Mesenchymal stem cell (in vitro differentiated cells and primary cell): ENCODE measurements around the gene PRICKLE1.

Source experiments
- DNase-seq: peaks from one replicate; pipeline ENCODE4 v3.0.0-alpha.2; 2013
- H2AFZ ChIP-seq: one replicate; pipeline ENCODE4 v1.6.1; 2013; ENCODE audit warnings: low read depth, mild to moderate bottlenecking, control low read depth, inconsistent platforms, low read length, moderate library complexity
- H2AK5ac ChIP-seq: 2 replicates; pipeline ENCODE4 v1.6.1; 2013; ENCODE audit warnings: low read length, moderate library complexity, mild to moderate bottlenecking, inconsistent platforms; ENCODE audit not compliant: severe bottlenecking
- H2BK120ac ChIP-seq: one replicate; pipeline ENCODE4 v1.6.1; 2013; ENCODE audit warnings: low read depth, mild to moderate bottlenecking, inconsistent platforms, low read length, moderate library complexity
- H2BK12ac ChIP-seq, 2 experiments: one replicate each; pipeline ENCODE4 v1.6.1; 2013; ENCODE audit warnings: inconsistent platforms in 2 of 2, low read length in 2 of 2, mild to moderate bottlenecking in 2 of 2, moderate library complexity in 2 of 2, control low read depth in 1 of 2
- H2BK15ac ChIP-seq: one replicate; pipeline ENCODE4 v1.6.1; 2013; ENCODE audit warnings: mild to moderate bottlenecking, low read depth, inconsistent platforms; ENCODE audit not compliant: poor library complexity, severe bottlenecking
- H2BK5ac ChIP-seq: 2 replicates; pipeline ENCODE4 v1.6.1; 2013; ENCODE audit warnings: low read depth, mild to moderate bottlenecking, low read length, control low read depth, inconsistent platforms; ENCODE audit not compliant: poor library complexity, severe bottlenecking
- H3K14ac ChIP-seq, 2 experiments: one replicate each; pipeline ENCODE4 v1.6.1; 2013; ENCODE audit warnings: inconsistent platforms in 2 of 2, low read length in 2 of 2, control low read depth in 1 of 2, mild to moderate bottlenecking in 1 of 2, moderate library complexity in 1 of 2
- H3K18ac ChIP-seq, 2 experiments: one replicate each; pipeline ENCODE4 v1.6.1; 2013; ENCODE audit warnings: inconsistent platforms in 2 of 2, low read length in 2 of 2, control low read depth in 1 of 2, low read depth in 1 of 2, mild to moderate bottlenecking in 1 of 2
- H3K23ac ChIP-seq, 2 experiments: one replicate each; pipeline ENCODE4 v1.6.1; 2013; ENCODE audit warnings: inconsistent platforms in 2 of 2, low read length in 2 of 2, mild to moderate bottlenecking in 2 of 2, moderate library complexity in 2 of 2, control low read depth in 1 of 2
- H3K27ac ChIP-seq: 2 replicates; pipeline ENCODE4 v1.5.1; 2013; ENCODE audit warnings: mild to moderate bottlenecking, moderate library complexity, low read length, control low read depth, inconsistent platforms; ENCODE audit not compliant: poor library complexity, severe bottlenecking
- H3K27me3 ChIP-seq, 2 experiments: 2 replicates each; pipeline versions ENCODE4 v1.6.1 to v1.7.0; 2013; ENCODE audit warnings: low read length in 2 of 2, mild to moderate bottlenecking in 2 of 2, moderate library complexity in 2 of 2, control low read depth in 1 of 2, inconsistent platforms in 1 of 2; ENCODE audit not compliant: control insufficient read depth in 1 of 2, insufficient read depth in 1 of 2
- H3K36me3 ChIP-seq, 2 experiments: 2 replicates each; pipeline versions ENCODE4 v1.6.1 to v1.7.0; 2013; ENCODE audit warnings: low read length in 2 of 2, control low read depth in 1 of 2, inconsistent platforms in 1 of 2, low read depth in 1 of 2, mild to moderate bottlenecking in 1 of 2; ENCODE audit not compliant: insufficient read depth in 2 of 2, control insufficient read depth in 1 of 2
- H3K4ac ChIP-seq, 2 experiments: one replicate each; pipeline ENCODE4 v1.6.1; 2013; ENCODE audit warnings: inconsistent platforms in 2 of 2, low read length in 2 of 2, mild to moderate bottlenecking in 2 of 2, moderate library complexity in 2 of 2, control low read depth in 1 of 2, low read depth in 1 of 2
- H3K4me1 ChIP-seq: 2 replicates; pipeline ENCODE4 v1.6.1; 2013; ENCODE audit warnings: low read depth, low read length, control low read depth; ENCODE audit not compliant: control insufficient read depth, insufficient read depth
- H3K4me2 ChIP-seq: 2 replicates; pipeline ENCODE4 v1.6.1; 2013; ENCODE audit warnings: low read length, mild to moderate bottlenecking, inconsistent platforms; ENCODE audit not compliant: poor library complexity, severe bottlenecking
- H3K4me3 ChIP-seq, 2 experiments: 2 replicates each; pipeline versions ENCODE4 v1.5.1 to v1.7.0; 2013; ENCODE audit warnings: low read length in 2 of 2, mild to moderate bottlenecking in 2 of 2, control low read depth in 1 of 2, low read depth in 1 of 2; ENCODE audit not compliant: insufficient read depth in 1 of 2
- H3K79me1 ChIP-seq: replicated peaks from 2 replicates; pipeline ENCODE4 v1.6.1; 2013; ENCODE audit warnings: mild to moderate bottlenecking, control low read depth, low read length, inconsistent platforms; ENCODE audit not compliant: poor library complexity, severe bottlenecking
- H3K9ac ChIP-seq: 2 replicates; pipeline ENCODE4 v1.7.0; 2013; ENCODE audit warnings: mild to moderate bottlenecking, low read length, moderate library complexity
- H3K9me3 ChIP-seq: 2 replicates; pipeline ENCODE4 v1.7.0; 2013; ENCODE audit warnings: mild to moderate bottlenecking, low read length; ENCODE audit not compliant: control insufficient read depth
- H4K8ac ChIP-seq: one replicate; pipeline ENCODE4 v1.6.1; 2013; ENCODE audit warnings: inconsistent platforms, mild to moderate bottlenecking, low read length, moderate library complexity
- H4K91ac ChIP-seq: one replicate; pipeline ENCODE4 v1.6.1; 2013; ENCODE audit warnings: mild to moderate bottlenecking, low read length, inconsistent platforms
- WGBS: methylation state at CpG from one replicate; pipeline ENCODE4 v1.1.7; 2013; ENCODE audit warnings: mixed read lengths; 5-methylcytosine and 5-hydroxymethylcytosine counted together

PRICKLE1 gene

DNA sequence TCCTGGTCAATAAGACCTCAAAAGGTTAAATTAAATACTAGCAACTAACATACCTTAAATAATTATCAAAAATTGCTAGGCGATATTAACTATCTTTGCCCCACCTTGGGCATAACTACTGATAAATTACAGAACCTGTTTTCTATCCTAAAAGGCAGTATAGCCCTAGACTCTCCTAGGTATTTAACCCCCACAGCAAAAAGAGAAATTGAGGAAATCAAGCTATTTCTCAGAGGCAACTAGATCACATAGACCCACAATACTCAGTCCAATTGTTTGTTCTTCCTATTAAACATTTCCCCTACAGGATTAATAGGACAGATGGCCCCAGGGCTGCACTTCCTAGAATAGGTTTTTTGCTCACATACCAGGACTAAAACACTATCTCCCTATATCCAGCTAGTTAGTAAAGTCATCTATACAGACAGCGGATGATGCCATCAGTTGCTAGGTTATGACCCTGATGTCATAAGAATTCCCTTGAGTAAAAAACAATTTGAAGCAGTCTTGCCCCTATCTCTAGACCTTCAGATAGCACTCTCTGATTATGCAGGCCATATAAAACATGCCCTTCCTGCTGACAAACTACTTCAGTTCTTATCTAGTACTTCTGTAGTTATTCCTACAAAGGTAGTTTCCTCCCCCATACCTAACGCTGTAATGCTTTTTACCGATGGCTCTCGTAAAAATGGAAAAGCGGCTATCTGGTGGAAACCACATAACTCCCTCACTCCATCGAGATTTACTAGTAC lies 145.2 kb downstream of the PRICKLE1 start:
- 97% methylated on average over 7 of the region's 7 CpGs for WGBS

GRCh38 chr12:42442888-42443287 lies 146.7 kb downstream of the PRICKLE1 start:
- WGBS = 84% methylated on average over 6 of the region's 8 CpGs
- no peak overlapping the region for H3K27ac ChIP-seq
- no peak overlapping the region for H3K14ac ChIP-seq
- DNase-seq = no peak
- no peak overlapping the region for H2AK5ac ChIP-seq
- H3K4me2 ChIP-seq = no peak overlapping the region
- H4K8ac ChIP-seq = no peak overlapping the region
- H3K23ac ChIP-seq = no peak overlapping the region
- no peak overlapping the region for H2AFZ ChIP-seq
- H2BK15ac ChIP-seq = no peak overlapping the region
- H3K36me3 ChIP-seq = peaks cover 6 to 59% of the 10 kb centered on the region in 2 experiments
- no peak overlapping the region for H2BK120ac ChIP-seq
- no peak overlapping the region for H2BK12ac ChIP-seq
- H3K9me3 ChIP-seq = peaks cover 4% of the 10 kb centered on the region
- peaks cover 6% of the 10 kb centered on the region for H3K79me1 ChIP-seq
- H3K4me1 ChIP-seq = no peaks in the 10 kb centered on the region
- H3K9ac ChIP-seq = no peak overlapping the region
- no peak overlapping the region for H2BK5ac ChIP-seq
- H3K4me3 ChIP-seq = no peak overlapping the region
- no peak overlapping the region for H3K18ac ChIP-seq
- no peaks in the 10 kb centered on the region for H3K27me3 ChIP-seq
- H3K4ac ChIP-seq = no peak overlapping the region
- H4K91ac ChIP-seq = no peak overlapping the region

More for the DNA sequence above, 145.2 kb downstream of the PRICKLE1 start:
- H2AK5ac ChIP-seq = no peak overlapping the region
- no peak overlapping the region for H2BK5ac ChIP-seq
- no peak overlapping the region for H2AFZ ChIP-seq
- H3K4me2 ChIP-seq = no peak overlapping the region
- no peak overlapping the region for H3K18ac ChIP-seq
- no peak overlapping the region for H3K27ac ChIP-seq
- no peak overlapping the region for H2BK120ac ChIP-seq
- no peaks in the 10 kb centered on the region for H3K27me3 ChIP-seq
- H3K79me1 ChIP-seq = peaks cover 9% of the 10 kb centered on the region
- H3K9ac ChIP-seq = no peak overlapping the region
- H2BK12ac ChIP-seq = no peak overlapping the region
- H4K8ac ChIP-seq = no peak overlapping the region
- H2BK15ac ChIP-seq = no peak overlapping the region
- H3K36me3 ChIP-seq = peaks cover 6 to 64% of the 10 kb centered on the region in 2 experiments
- H3K4me3 ChIP-seq = no peak overlapping the region
- H3K9me3 ChIP-seq = peaks cover 4% of the 10 kb centered on the region
- no peak overlapping the region for H4K91ac ChIP-seq
- H3K4me1 ChIP-seq = no peaks in the 10 kb centered on the region
- no peak overlapping the region for H3K14ac ChIP-seq
- DNase-seq = no peak
- no peak overlapping the region for H3K4ac ChIP-seq
- no peak overlapping the region for H3K23ac ChIP-seq

GRCh38 chr12:42442311-42442759 lies 147.2 kb downstream of the PRICKLE1 start:
- no peak overlapping the region for H4K8ac ChIP-seq
- H2BK12ac ChIP-seq = no peak overlapping the region
- DNase-seq = no peak
- no peak overlapping the region for H3K4ac ChIP-seq
- no peaks in the 10 kb centered on the region for H3K27me3 ChIP-seq
- H4K91ac ChIP-seq = no peak overlapping the region
- no peak overlapping the region for H3K4me2 ChIP-seq
- H3K4me3 ChIP-seq = no peak overlapping the region
- H3K14ac ChIP-seq = no peak overlapping the region
- peaks cover 4% of the 10 kb centered on the region for H3K9me3 ChIP-seq
- 78% methylated on average over 17 of the region's 19 CpGs for WGBS
- no peak overlapping the region for H2AFZ ChIP-seq
- no peak overlapping the region for H3K23ac ChIP-seq
- no peak overlapping the region for H2BK120ac ChIP-seq
- no peak overlapping the region for H2AK5ac ChIP-seq
- H3K18ac ChIP-seq = no peak overlapping the region
- no peaks in the 10 kb centered on the region for H3K4me1 ChIP-seq
- no peak overlapping the region for H3K27ac ChIP-seq
- no peak overlapping the region for H2BK15ac ChIP-seq
- no peak overlapping the region for H3K9ac ChIP-seq
- H3K79me1 ChIP-seq = peaks cover 6% of the 10 kb centered on the region
- H2BK5ac ChIP-seq = no peak overlapping the region
- H3K36me3 ChIP-seq = peaks cover 6 to 57% of the 10 kb centered on the region in 2 experiments

GRCh38 chr12:42440608-42441007 lies 148.9 kb downstream of the PRICKLE1 start:
- H3K4ac ChIP-seq = no peak overlapping the region
- H3K4me2 ChIP-seq = no peak overlapping the region
- WGBS = 97% methylated on average over 8 of the region's 11 CpGs
- H3K23ac ChIP-seq = no peak overlapping the region
- no peak overlapping the region for H2BK12ac ChIP-seq
- no peaks in the 10 kb centered on the region for H3K4me1 ChIP-seq
- H2BK5ac ChIP-seq = no peak overlapping the region
- H4K91ac ChIP-seq = no peak overlapping the region
- peaks cover 14% of the 10 kb centered on the region for H3K79me1 ChIP-seq
- no peak overlapping the region for H3K4me3 ChIP-seq
- peaks cover 4% of the 10 kb centered on the region for H3K9me3 ChIP-seq
- H2AK5ac ChIP-seq = no peak overlapping the region
- H3K36me3 ChIP-seq = peaks cover 6 to 44% of the 10 kb centered on the region in 2 experiments
- no peaks in the 10 kb centered on the region for H3K27me3 ChIP-seq
- no peak for DNase-seq
- H3K14ac ChIP-seq = no peak overlapping the region
- H2BK15ac ChIP-seq = no peak overlapping the region
- H2BK120ac ChIP-seq = no peak overlapping the region
- H4K8ac ChIP-seq = no peak overlapping the region
- no peak overlapping the region for H3K9ac ChIP-seq
- H3K18ac ChIP-seq = no peak overlapping the region
- H3K27ac ChIP-seq = no peak overlapping the region
- H2AFZ ChIP-seq = no peak overlapping the region
